Aorta (tissue), 5 donors: Measurements from ENCODE around the gene RPLP1. TPM values are rescaled to one million over a fixed set of nuclear protein-coding genes. Genes with fewer than 3 reads are reported as not detected.

Experiments used
- ATAC-seq: fragments of 200-7000 bp; cut with Tn5 transposase; one replicate; pipeline ENCODE4 v1.9.1; 2022; ENCODE audit warnings: moderate library complexity; ENCODE audit not compliant: low FRiP score
- DNase-seq, 2 donors: peaks; one replicate each; pipeline ENCODE4 v3.0.0-alpha.2; 2020
- H3K27ac ChIP-seq, 2 donors: one replicate each; pipeline ENCODE4 v1.5.1; 2013; ENCODE audit warnings: low read length in 2 of 2, mild to moderate bottlenecking in 2 of 2, moderate library complexity in 2 of 2, control low read depth in 1 of 2, inconsistent platforms in 1 of 2, low read depth in 1 of 2
- H3K27me3 ChIP-seq, 2 donors: one replicate each; pipeline ENCODE4 v1.6.1; 2013; ENCODE audit warnings: control low read depth in 1 of 2, low read length in 1 of 2, mild to moderate bottlenecking in 1 of 2, moderate library complexity in 1 of 2; ENCODE audit not compliant: insufficient read depth in 2 of 2, control insufficient read depth in 1 of 2
- H3K36me3 ChIP-seq, 2 donors: one replicate each; pipeline ENCODE4 v1.6.1; 2013; ENCODE audit warnings: control low read depth in 1 of 2, low read length in 1 of 2, mild to moderate bottlenecking in 1 of 2; ENCODE audit not compliant: insufficient read depth in 2 of 2, control insufficient read depth in 1 of 2
- H3K4me1 ChIP-seq, 2 donors: one replicate each; pipeline ENCODE4 v1.6.1; 2013; ENCODE audit warnings: low read length in 2 of 2, control low read depth in 1 of 2, mild to moderate bottlenecking in 1 of 2, moderate library complexity in 1 of 2; ENCODE audit not compliant: insufficient read depth in 2 of 2, control insufficient read depth in 1 of 2
- H3K4me3 ChIP-seq, 2 donors: one replicate each; pipeline ENCODE4 v1.5.1; 2013; ENCODE audit warnings: low read length in 2 of 2, control low read depth in 1 of 2, mild to moderate bottlenecking in 1 of 2
- H3K9me3 ChIP-seq: one replicate; pipeline ENCODE4 v1.6.1; 2013; ENCODE audit warnings: mild to moderate bottlenecking, low read length; ENCODE audit not compliant: control insufficient read depth
- WGBS, 2 donors: extraction: QIAGEN DNeasy Blood & Tissue Kit; methylation state at CpG; one replicate each; pipeline ENCODE4 v1.1.7; 2013; 5-methylcytosine and 5-hydroxymethylcytosine counted together
- intact Hi-C, 2 donors: fragments of 100-400 bp; cut with DNase I; formaldehyde crosslinking; loops; one replicate each; pipeline versions ENCODE4 v1.14.2 to v1.15.0; 2022
- polyA plus RNA-seq, 2 donors: library from polyadenylated mRNA; stranded (reverse); fragments of 200-250 nt; gene quantifications; one replicate each; pipeline ENCODE4 v1.2.3, GENCODE V29; 2013
- total RNA-seq, 2 donors: library from RNA; stranded (reverse); fragmentation: NEBNext Ultra II Directional; extraction: Animal tissue kit (Norgen Biotek cat#: 25700); gene quantifications; one replicate each; pipeline ENCODE4 v1.2.1, GENCODE V29; 2021
- donor health status: healthy with polysubstance abuse.
- donor health status: Bipolar disorder and iron deficiency.
- donor health status: DM: no; HTN: no; CAD: no.
- donor health status: DM: no; HTN: no; CAD: no.
- donor health status: DM: yes; HTN: yes; CAD: no.

Gene RPLP1
- total and polyA plus RNA-seq, 4 donors: 1,445 to 3,346 (median 2,122) TPM

- intact Hi-C loops: no loop called here
- no peaks in the 10 kb centered on the region for H3K4me1 ChIP-seq
- ATAC-seq (no peak), DNase-seq (no peak)
- H3K27ac ChIP-seq: no peak overlapping the region
- WGBS, 2 donors: 18 to 21% methylated on average over 1 of the region's 1 CpG
- H3K4me3 ChIP-seq: no peak overlapping the region
- no peaks in the 10 kb centered on the region for H3K9me3 ChIP-seq
- no peaks in the 10 kb centered on the region for H3K27me3 ChIP-seq
- peaks cover 0 to 4% of the 10 kb centered on the region in 2 donors for H3K36me3 ChIP-seq
Measured at GRCh38 chr15:69460481-69460880, 7.9 kb downstream of the RPLP1 start.

GRCh38 chr15:69462030-69462492, 9.4 kb downstream of the RPLP1 start:
- no peak overlapping the region for H3K4me3 ChIP-seq
- no peaks in the 10 kb centered on the region for H3K4me1 ChIP-seq
- 83 to 89% methylated on average over 21 to 23 of the region's 23 CpGs for WGBS, 2 donors
- no peaks in the 10 kb centered on the region for H3K27me3 ChIP-seq
- no peaks in the 10 kb centered on the region for H3K9me3 ChIP-seq
- peak; percentile 56 to 79 for DNase-seq
- H3K27ac ChIP-seq: peak overlapping the region in 1 of 2 donors; percentile 13
- intact Hi-C loops: no loop called here
- peak; percentile 5 for ATAC-seq
- H3K36me3 ChIP-seq: no peaks in the 10 kb centered on the region

DNA sequence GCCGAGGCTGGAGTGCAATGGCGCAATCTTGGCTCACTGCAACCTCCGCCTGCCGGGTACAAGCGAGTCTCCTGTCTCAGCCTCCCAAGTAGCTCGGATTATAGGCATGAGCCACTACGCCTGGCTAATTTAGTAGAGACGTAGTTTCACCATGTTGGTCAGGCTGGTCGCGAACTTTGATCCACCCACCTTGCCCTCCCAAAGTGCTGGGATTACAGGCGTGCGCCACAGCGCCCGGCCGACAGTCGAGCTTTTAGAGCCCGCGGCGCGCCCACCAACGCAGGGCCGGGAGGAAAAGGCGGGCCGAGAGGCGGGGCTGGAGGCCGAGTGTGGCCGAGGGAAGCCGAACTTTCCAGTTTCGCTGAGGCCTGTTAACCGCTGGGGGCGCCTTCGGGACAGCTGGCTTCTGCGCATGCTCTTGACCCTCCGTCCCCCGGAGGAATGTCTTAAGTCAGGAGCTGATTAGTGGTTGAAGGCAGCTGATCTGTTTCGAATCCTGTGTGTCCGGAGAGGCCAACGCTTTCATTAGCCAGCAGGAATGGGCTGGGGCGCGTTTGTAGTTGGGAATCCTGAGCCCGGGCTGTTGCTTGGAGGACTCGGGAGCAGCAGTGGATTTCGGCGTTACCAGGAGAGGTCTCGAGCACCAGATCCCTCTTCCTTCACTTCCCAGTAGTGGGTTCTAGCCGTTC, 10.0 kb downstream of the RPLP1 start:
- intact Hi-C loops: no loop called here
- H3K36me3 ChIP-seq: no peaks in the 10 kb centered on the region
- DNase-seq (peak; percentile 97 to 98), ATAC-seq (peak; percentile 97)
- WGBS, 2 donors: 5 to 6% methylated on average over 45 to 46 of the region's 46 CpGs
- H3K9me3 ChIP-seq: no peaks in the 10 kb centered on the region
- no peaks in the 10 kb centered on the region for H3K4me1 ChIP-seq
- peak overlapping the region in 1 of 2 donors; percentile 95 for H3K27ac ChIP-seq
- no peaks in the 10 kb centered on the region for H3K27me3 ChIP-seq
- peak overlapping the region; percentile 51 to 54 for H3K4me3 ChIP-seq

- H3K4me1 ChIP-seq: no peaks in the 10 kb centered on the region
- no peaks in the 10 kb centered on the region for H3K9me3 ChIP-seq
- DNase-seq (no peak), ATAC-seq (no peak)
- H3K27me3 ChIP-seq: no peaks in the 10 kb centered on the region
- no peaks in the 10 kb centered on the region for H3K36me3 ChIP-seq
- peak overlapping the region; percentile 51 to 54 for H3K4me3 ChIP-seq
- 21 to 23% methylated on average over 13 of the region's 13 CpGs for WGBS, 2 donors
- intact Hi-C loops: no loop called here
- peak overlapping the region in 1 of 2 donors; percentile 95 for H3K27ac ChIP-seq
Measured at GRCh38 chr15:69463182-69463756, 10.7 kb downstream of the RPLP1 start.

GRCh38 chr15:69465253-69465652, 12.6 kb downstream of the RPLP1 start:
- H3K4me3 ChIP-seq: no peak overlapping the region
- no peaks in the 10 kb centered on the region for H3K36me3 ChIP-seq
- no peaks in the 10 kb centered on the region for H3K9me3 ChIP-seq
- intact Hi-C loops: loop anchor here (1.0 to 5.0 kb wide), 2 partner anchors 406 to 408 kb away; no protein-coding TSS in a partner anchor
- no peak for ATAC-seq
- WGBS, 2 donors: 97% methylated on average over 1 of the region's 1 CpG
- no peak overlapping the region for H3K27ac ChIP-seq
- no peak for DNase-seq
- H3K27me3 ChIP-seq: no peaks in the 10 kb centered on the region
- no peaks in the 10 kb centered on the region for H3K4me1 ChIP-seq

GRCh38 chr15:69466733-69467132, 14.1 kb downstream of the RPLP1 start:
- intact Hi-C loops: loop anchor here in 1 of 2 donors (5.0 kb wide), 1 partner anchor 409 kb away; no protein-coding TSS in a partner anchor
- WGBS, 2 donors: 72 to 75% methylated on average over 2 of the region's 2 CpGs
- Histone ChIP-seq H3K4me1 (no peaks in the 10 kb centered on the region), H3K36me3 (no peaks in the 10 kb centered on the region), H3K4me3 (no peak overlapping the region), H3K9me3 (no peaks in the 10 kb centered on the region), H3K27ac (no peak overlapping the region), H3K27me3 (no peaks in the 10 kb centered on the region)
- ATAC-seq (no peak), DNase-seq (no peak)

GRCh38 chr15:69467636-69468035, 15.0 kb downstream of the RPLP1 start:
- H3K36me3 ChIP-seq: no peaks in the 10 kb centered on the region
- no peaks in the 10 kb centered on the region for H3K9me3 ChIP-seq
- H3K4me1 ChIP-seq: no peaks in the 10 kb centered on the region
- no peaks in the 10 kb centered on the region for H3K27me3 ChIP-seq
- DNase-seq: no peak
- H3K27ac ChIP-seq: no peak overlapping the region
- 70 to 71% methylated on average over 11 of the region's 11 CpGs for whole genome bisulfite sequencing, 2 donors
- no peak for ATAC-seq
- H3K4me3 ChIP-seq: no peak overlapping the region
- intact Hi-C loops: loop anchor here in 1 of 2 donors (5.0 kb wide), 1 partner anchor 410 kb away; no protein-coding TSS in a partner anchor

- no peak for ATAC-seq
- WGBS, 2 donors: 86% methylated on average over 19 of the region's 19 CpGs
Measured at GRCh38 chr15:69468241-69469121, 15.9 kb downstream of the RPLP1 start.

More at GRCh38 chr15:69468241-69469121, 15.9 kb downstream of the RPLP1 start:
- Histone ChIP-seq H3K27ac (no peak overlapping the region), H3K36me3 (no peaks in the 10 kb centered on the region), H3K9me3 (no peaks in the 10 kb centered on the region), H3K4me1 (no peaks in the 10 kb centered on the region), H3K27me3 (no peaks in the 10 kb centered on the region), H3K4me3 (no peak overlapping the region)
- DNase-seq: no peak
- intact Hi-C loops: loop anchor here in 1 of 2 donors (5.0 kb wide), 1 partner anchor 411 kb away; no protein-coding TSS in a partner anchor
